NCI-H748 treated with DMSO at 0.1 percent for 48 hours (cell line): ENCODE measurements around the gene TMEM248.
A peak's percentile ranks its signal among the peaks of the same experiment; 100 is the strongest.
"Not testable (repeated sequence)": the region's sequence is repeated elsewhere in the genome, so short reads cannot be mapped to it uniquely, and the experiment has no call there.

Experiments used
- DNase-seq: peaks from one replicate; lab custom pipeline; 2025; lab: John Stamatoyannopoulos, UW

Gene TMEM248

DNA sequence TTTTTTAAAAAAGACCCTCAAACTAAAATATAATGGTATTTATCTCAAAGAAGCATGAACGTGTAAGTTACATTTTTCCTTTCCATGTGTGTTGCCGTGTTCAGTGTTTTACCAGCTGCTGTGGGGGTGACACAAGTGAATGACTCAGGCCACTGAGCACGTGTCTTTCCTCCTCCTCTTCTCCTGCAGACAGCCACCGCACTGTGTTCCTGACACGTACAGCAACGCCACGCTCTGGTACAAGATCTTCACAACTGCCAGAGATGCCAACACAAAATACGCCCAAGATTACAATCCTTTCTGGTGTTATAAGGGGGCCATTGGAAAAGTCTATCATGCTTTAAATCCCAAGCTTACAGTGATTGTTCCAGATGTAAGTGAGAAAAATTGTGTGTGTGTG, 29.7 kb downstream of the TMEM248 start:
- no peak for DNase-seq

DNA sequence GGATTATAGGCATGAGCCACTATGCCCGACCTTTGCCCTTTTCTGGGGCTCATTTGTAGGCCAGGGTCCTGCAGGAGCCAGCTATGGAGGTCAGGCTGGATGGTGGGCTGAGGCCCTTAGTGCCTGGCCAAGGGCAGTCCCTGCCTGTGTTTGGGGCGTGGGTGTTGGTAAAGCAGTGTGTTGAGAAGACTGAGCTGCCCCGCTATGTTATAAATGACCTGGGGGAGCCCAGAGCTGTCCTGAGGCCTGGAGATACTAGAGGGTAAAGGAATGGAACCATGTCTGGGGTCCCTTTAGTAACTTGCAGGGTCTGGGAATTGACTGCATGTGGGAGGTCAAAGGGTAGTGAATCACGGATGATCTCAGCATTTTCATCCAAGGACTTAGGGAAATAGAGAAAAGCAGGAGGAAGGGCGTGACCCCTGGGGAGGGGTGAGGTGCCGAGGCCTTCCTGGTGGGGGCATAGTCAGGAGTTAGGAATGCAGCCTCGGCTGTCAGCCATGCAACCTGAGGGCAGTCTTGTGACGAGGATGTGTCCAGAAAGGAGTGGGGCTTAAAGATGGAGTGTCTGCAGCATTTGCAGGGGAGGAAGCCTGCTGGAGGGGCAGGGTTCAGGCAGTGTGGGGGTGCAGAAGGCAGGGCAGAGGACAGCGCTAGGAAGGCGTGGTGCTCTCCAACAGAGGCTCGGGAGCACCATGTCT, 31.5 kb downstream of the TMEM248 start:
- DNase-seq = no peak

GRCh38 chr7:66953044-66953427, 32.0 kb downstream of the TMEM248 start:
- DNase-seq = no peak

GRCh38 chr7:66957595-66958290, 36.7 kb downstream of the TMEM248 start:
- DNase-seq = no peak

GRCh38 chr7:66958538-66959350, 37.7 kb downstream of the TMEM248 start:
- DNase-seq = no peak

GRCh38 chr7:66960192-66960591, 39.2 kb downstream of the TMEM248 start:
- no peak for DNase-seq

DNA sequence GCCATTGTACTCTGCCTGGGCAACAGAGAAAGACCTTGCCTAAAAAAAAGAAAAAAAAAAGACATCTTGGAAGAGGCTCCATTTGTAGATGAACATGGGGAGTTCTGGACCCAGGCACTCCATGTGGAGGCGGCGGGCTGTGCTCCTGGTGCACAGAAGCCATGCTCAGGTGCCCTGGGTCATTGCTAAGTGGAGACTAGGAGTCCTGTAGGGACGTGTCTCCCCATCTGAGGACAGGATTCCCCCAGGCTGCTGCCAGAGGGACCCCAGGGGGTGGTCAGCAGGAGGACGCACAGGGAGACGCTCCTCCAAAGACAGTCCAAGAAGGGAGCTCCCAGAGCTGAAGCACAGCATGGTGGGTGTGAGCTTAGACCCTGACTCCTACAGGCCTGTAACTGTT, 40.1 kb downstream of the TMEM248 start:
- no peak for DNase-seq

DNA sequence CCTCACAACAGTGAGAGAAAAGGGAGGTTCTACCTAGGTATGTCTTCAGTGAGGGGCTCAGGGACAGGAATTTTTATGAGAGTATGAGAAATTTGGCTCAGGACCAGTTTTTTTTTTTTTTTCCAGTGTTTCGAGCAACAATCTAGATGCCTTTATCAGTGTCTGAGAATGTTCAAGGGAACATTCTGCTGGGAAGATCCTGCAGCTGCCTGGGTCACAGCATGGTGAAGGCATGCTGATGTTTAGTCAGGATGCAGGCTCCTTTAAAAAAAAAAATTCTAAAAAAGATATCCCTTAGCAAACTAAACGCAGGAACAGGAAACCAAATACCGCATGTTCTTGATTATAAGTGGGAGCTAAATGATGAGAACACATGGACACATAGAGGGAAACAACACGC, 43.4 kb downstream of the TMEM248 start:
- no peak for DNase-seq

DNA sequence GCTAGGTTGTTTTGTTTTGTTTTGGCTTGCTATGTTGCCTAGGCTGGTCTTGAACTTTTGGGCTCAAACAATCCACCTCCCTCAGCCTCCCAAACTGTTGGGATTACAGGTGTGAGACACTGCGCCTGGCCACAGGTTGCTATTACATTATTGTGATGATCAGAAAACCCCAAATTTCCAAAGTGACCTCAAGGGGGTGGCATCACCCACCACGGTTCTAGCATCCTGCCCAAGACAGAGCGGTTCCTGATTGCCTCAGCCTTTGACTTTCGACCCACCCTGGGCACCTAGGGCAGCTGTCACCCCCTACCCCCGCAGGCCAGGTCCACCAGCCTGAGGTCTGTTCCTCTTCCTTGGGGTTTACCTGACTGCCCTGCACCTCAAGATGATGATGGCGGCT, 46.0 kb downstream of the TMEM248 start:
- no peak for DNase-seq

DNA sequence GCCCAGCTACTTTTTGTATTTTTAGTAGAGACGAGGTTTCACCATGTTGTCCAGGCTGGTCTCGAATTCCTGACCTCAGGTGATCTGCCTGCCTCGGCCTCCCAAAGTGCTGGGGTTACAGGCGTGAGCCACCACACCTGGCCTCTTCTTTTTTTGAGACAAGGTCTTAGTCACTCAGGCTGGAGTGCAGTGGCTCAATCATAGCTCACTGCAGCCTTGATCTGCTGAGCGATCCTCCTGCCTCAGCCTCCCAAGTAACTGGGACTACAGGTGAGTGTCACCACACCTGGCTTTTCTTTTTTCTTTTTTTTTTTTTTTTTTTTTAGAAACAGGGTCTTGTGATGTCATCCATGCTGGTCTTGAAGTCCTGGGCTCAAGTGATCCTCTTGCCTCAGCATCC, 48.0 kb downstream of the TMEM248 start:
- DNase-seq = not testable (repeated sequence)

GRCh38 chr7:66970310-66970709, 49.3 kb downstream of the TMEM248 start:
- DNase-seq = no peak

DNA sequence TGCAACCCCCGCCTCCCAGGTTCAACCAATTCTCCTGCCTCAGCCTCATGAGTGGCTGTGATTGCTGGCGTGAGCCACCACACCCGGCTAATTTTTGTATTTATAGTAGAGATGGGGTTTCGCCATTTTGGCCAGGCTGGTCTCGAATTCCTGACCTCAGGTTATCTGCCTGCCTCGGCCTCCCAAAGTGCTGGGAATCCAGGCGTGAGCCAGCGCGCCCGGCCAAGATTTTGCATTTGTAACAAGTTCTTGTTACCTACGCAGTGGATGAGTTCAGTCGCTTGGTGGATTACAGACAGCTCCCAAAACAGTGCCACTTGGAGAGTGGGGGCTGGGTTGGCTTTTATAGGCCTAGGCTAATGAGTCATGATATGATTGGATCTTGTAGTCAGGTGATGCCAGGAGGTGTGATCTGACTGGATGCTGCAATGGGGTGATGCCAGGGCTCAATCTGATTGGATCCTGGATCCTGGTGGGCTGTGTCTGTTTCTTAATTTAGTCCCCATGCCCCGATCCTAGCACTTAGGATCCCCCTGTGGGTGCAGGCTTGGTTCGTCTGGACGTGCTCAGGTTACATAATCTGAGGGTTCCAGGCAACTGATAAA, 54.1 kb downstream of the TMEM248 start:
- DNase-seq = no peak

DNA sequence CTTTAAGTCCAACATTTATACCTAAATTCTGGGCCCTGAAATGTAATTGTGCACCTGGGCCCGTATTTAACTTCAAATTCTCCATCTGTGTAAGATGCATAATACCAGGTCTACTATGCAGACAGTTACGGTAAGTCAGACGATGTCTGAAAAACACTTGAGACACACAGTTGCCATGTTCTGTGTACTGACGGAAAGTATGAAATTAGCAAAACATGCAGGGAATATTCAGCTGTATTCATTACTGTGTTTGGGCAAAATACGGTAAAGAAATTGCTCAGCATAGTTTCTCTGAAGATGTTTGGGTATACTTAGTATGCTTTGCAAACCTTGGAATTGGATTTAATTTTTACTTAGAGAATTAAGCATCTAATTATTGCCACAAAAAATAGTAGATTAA, 57.3 kb downstream of the TMEM248 start:
- DNase-seq = not testable (repeated sequence)

- DNase-seq = not testable (repeated sequence)
Measured at GRCh38 chr7:66979013-66979412, 58.0 kb downstream of the TMEM248 start.

DNA sequence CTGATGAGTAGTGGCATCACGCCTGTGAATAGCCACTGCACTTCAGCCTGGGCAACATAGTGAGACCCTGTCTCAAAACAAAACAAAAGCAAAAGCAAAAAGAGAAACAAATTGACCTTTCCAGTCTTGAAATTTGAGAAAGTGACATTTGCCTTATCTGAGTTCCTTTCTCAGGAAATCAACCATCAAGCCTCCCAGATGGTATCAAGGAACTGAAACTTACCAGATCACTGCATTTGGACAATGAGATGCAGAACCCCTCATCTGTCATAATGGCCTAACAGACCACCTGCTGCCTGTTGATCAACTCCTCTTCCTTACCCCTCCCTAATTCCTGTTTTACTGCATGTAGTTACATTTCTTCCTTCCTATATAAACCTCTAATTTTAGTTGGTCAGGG, 59.3 kb downstream of the TMEM248 start:
- not testable (repeated sequence) for DNase-seq

DNA sequence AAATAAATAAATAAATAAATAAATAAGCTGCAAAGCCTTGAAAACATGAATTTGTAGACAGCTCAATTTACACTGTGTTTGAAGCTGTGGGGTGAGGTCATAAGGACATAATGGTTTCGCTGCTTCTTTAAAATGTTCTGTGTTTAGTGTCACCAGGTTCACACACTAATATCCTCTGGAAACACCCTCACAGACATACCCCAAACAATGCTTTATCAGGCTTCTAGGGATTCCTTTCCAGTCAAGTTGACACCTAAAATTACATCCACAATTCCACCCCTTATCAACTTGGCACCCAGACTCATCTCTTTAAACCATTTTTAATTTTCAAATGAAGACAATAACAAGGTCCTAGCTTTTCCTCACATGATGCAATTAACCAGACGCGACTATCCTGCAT, 68.5 kb downstream of the TMEM248 start:
- not testable (repeated sequence) for DNase-seq

- DNase-seq = not testable (repeated sequence)
Measured at GRCh38 chr7:66994051-66994450, 73.0 kb downstream of the TMEM248 start.

DNA sequence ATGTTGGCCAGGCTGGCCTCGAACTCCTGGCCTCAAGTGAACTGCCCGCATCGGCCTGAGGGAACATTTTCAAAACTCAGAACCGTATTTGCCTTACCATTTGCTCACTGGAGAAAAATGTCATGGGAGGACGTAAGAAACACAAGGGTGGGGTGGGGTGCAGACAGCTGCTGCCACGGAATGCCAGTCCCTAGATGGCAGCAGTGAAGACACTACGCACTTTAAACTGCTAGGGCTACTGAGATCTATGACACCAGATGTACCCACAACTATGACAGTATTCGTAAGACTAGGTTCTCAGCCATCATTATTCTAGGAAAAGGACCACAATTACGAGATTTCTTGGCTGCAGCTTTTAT, 73.6 kb downstream of the TMEM248 start:
- DNase-seq = not testable (repeated sequence)

- peak; percentile 92 for DNase-seq
Measured at GRCh38 chr7:66995050-66995776, 74.2 kb downstream of the TMEM248 start, which contains the start of gene SBDS. SBDS (minus strand) TSS chr7:66995586; CDS start chr7:66995417, 169 bp downstream.

DNA sequence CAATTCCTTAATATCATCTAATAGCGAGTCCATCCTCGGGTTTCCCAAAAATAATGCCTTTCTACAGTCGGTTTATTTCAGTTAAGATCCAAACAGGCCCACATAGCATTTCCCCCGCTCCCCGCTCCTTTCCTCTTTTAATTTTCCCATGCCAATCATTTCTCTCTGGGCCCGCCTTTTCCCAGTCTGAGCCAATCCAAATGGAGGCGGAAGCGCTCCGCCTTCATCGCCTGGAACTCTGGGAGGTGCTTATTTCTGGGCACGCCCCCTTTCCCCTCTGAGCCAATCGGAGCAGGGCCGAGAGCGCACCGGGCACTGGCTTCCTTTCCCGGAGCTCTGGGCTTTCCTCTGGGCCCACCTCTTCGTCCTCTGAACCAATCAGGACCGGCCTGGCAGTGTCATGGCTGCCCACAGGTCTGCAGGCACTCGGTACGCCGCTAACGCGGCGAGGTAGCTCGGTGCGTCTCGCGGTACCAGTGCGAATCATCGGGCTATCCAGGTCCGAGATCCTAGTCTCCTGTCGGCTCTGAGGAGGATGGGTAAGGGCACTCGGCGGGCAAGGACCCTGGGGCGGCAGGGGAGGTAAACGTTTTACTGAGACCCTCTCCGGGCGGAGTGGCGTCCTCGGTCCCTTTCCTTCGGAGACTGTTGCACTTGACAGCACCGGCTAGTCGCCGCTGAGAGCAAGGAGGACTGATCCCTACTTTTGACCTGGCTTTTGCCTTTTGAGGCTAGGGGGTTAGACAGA, 75.6 kb downstream of the TMEM248 start, which contains the start of gene TYW1:
Gene TYW1, plus strand, starts transcription at position 390 of the 748 bp plus-strand sequence. Its CDS starts 146 bp downstream, at position 536.
- DNase-seq = peak; percentile 94
